Measurements from ENCODE around the gene NOXA1.

- no peak for TF ChIP-seq EZH2 (IDR thresholded peaks at IDR 0.05; ENCODE audit: insufficient read depth, low read length)
- no peak for TF ChIP-seq CTCF (IDR thresholded peaks at IDR 0.05; ENCODE audit: insufficient read depth, low read depth, low read length)
Observed at GRCh38 chr9:137429974-137430722, 7.0 kb downstream of the NOXA1 start.
